Suppressor macrophage treated with lipopolysaccharide for 4 hours (primary cell): ENCODE results near the gene KLK10.
"Not testable (repeated sequence)": the region's sequence is repeated elsewhere in the genome, so short reads cannot be mapped to it uniquely, and the experiment has no call there.

Experiments
- DNase-seq: peaks from one replicate; pipeline ENCODE4 v3.0.0-alpha.2; 2020

Gene KLK10

GRCh38 chr19:51000981-51001380 lies 18.5 kb downstream of the KLK10 start:
- no peak for DNase-seq

- no peak for DNase-seq
These were observed 19.1 kb downstream of the KLK10 start for GRCh38 chr19:51000426-51000825.

GRCh38 chr19:50998686-50999085 lies 20.8 kb downstream of the KLK10 start:
- DNase-seq, result no peak

- no peak for DNase-seq
These were observed 21.4 kb downstream of the KLK10 start for GRCh38 chr19:50998061-50998460.

GRCh38 chr19:50994129-50994528 lies 25.4 kb downstream of the KLK10 start:
- DNase-seq, result no peak

- no peak for DNase-seq
These were observed 26.9 kb downstream of the KLK10 start for GRCh38 chr19:50992666-50993035.

- DNase-seq, result not testable (repeated sequence)
These were observed 35.1 kb downstream of the KLK10 start for GRCh38 chr19:50984416-50984815.

- no peak for DNase-seq
These were observed 35.8 kb downstream of the KLK10 start, which contains the start of gene KLK7 for GRCh38 chr19:50983625-50984292. KLK7 (minus strand) TSS chr19:50983917; CDS start chr19:50982399, 1,518 bp downstream.

- no peak for DNase-seq
These were observed 37.3 kb downstream of the KLK10 start for GRCh38 chr19:50982186-50982585.

DNA sequence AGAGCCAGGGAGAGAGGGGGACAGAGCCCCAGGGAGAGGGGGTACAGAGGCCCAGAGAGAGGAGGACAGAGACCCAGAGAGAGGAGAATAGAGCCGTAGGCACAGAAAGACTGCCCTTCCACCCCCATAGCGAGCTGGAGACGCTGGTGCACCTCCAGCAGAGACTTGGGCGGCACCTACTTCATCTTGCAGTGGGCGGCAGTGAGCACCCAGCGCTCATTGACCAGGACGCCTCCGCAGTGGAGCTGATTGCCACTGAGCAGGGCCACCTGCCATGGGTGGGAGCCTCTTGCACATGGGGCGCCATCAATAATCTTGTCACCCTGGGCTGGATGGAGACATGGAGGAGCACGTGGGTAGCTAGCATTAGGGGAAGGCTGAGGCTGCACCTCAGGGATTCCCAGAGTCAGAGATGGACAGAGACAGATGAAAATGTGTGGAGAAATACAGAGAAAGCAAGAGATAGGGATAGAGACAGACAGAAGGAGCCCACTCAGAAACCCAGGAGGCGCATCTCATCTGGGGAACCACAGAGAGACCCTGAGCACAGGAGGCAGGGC lies 37.8 kb downstream of the KLK10 start:
- DNase-seq, result no peak

GRCh38 chr19:50980208-50980607 lies 39.3 kb downstream of the KLK10 start:
- no peak for DNase-seq

GRCh38 chr19:50979758-50980157 lies 39.8 kb downstream of the KLK10 start:
- no peak for DNase-seq

GRCh38 chr19:50978772-50979390 lies 40.6 kb downstream of the KLK10 start:
- DNase-seq, result no peak

- DNase-seq, result no peak
These were observed 41.9 kb downstream of the KLK10 start for GRCh38 chr19:50977626-50978025.

DNA sequence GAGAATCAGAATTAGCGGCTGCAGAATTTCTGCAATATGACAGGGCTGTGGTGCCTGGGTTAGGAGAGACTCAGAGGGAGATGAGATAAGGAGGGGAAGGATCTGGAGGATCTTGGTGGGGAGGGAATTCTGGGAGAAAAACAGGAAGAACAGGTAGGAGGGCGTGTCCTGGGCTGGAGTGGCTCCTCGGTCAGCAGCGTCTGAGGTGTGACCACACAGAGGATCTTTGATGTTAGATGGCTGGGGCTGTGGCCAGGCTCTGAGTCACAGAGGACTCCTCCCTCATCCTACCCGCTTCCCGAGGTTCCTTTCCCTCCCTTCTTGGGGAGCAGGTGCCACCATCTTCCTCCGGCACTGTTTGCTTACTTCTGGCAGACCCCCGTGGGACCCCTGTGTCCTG lies 43.7 kb downstream of the KLK10 start:
- no peak for DNase-seq

- DNase-seq, result no peak
These were observed 44.6 kb downstream of the KLK10 start for GRCh38 chr19:50974702-50975556.

GRCh38 chr19:50972795-50973376 lies 46.6 kb downstream of the KLK10 start:
- no peak for DNase-seq

DNA sequence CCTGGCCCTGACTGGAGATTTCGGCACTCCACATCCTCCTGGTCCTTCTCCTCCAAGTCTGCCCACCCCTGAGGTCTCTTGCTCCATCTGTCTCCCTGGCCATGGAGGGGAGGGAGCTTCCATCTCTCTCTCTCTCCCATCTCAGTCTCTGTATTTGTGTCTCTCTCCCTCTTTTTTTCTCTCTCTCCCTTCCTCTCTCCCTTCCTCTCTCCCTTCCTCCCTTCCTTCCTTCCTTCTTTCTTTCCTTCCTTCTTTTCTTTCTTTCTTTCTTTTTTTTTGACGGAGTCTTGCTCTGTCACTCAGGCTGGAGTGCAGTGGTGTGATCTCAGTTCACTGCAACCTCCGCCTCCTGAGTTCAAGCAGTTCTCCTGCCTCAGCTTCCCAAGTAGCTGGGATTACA lies 49.7 kb downstream of the KLK10 start:
- not testable (repeated sequence) for DNase-seq

GRCh38 chr19:50969413-50969760 lies 50.1 kb downstream of the KLK10 start, which contains the start of gene KLK6:
KLK6 (minus strand) TSS chr19:50969591; CDS start chr19:50968104, 1,487 bp downstream.
- no peak for DNase-seq

DNA sequence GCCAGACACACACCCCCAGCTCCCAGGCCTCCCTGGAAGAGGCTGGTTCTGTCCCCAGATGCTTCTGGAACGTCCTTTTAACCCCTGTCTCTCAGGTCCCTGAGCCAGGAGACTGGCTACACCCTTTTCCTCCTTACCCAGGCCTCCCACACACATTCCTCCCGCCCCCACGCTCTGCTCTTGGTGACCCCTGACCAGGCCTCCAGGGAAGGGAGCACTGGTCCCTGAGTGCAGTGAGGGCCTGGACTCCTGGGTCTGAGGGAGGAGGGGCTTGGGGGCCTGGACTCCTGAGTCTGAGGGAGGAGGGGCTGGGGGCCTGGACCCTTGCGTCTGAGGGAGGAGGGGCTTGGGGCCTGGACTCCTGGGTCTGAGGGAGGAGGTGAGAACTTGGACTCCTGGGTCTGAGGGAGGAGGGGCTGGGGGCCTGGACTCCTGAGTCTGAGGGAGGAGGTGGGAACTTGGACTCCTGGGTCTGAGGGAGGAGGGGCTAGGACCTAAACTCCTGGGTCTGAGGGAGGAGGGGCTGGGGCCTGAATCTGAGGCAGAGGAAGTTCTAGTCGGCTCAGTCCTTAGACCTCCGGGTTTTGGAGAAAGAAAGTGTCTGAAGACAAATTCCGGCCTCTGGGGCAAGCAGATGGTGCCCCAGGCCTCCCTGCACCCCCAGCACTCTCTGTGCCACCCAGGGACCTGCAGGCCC lies 50.6 kb downstream of the KLK10 start:
- DNase-seq, result no peak

GRCh38 chr19:50967929-50968715 lies 51.4 kb downstream of the KLK10 start:
- no peak for DNase-seq

DNA sequence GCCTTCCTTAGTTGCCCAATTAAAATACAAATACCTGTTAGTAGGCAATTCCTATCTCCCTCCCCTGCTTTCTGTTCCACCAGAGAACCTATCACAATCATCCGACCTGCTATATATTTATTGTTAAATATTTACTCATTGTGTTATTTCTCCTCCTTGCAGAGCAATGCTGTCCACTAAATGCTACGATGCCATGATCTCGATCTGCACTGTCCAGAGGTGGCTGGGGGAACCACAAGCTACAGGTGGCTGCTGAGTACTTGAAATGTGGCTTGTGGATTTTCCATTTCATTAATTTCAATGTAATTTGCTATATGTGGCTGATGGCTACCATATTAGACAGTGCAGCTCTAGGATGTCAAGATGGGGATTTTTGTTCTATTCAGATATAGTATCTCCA lies 55.2 kb downstream of the KLK10 start:
- DNase-seq, result no peak
